HL-60/S4 treated with phorbol 12-myristate 13-acetate at 8.2 ng/mL for 4 days and 3 days (cell line): Measurements from ENCODE around the gene HNMT.

Experiments used
- in situ Hi-C: fragments of 300-500 bp; cut with MboI; formaldehyde crosslinking; loops from 2 replicates; pipeline ENCODE4 v1.15.0; 2022; ENCODE audit warnings: low sequenced_read_pairs

The HNMT gene

GRCh38 chr2:138003411-138003810 lies 39.1 kb downstream of the HNMT start:
- in situ Hi-C loops, result no loop called here

- in situ Hi-C loops, result no loop called here
Observed at GRCh38 chr2:138007431-138007830, 43.2 kb downstream of the HNMT start.

DNA sequence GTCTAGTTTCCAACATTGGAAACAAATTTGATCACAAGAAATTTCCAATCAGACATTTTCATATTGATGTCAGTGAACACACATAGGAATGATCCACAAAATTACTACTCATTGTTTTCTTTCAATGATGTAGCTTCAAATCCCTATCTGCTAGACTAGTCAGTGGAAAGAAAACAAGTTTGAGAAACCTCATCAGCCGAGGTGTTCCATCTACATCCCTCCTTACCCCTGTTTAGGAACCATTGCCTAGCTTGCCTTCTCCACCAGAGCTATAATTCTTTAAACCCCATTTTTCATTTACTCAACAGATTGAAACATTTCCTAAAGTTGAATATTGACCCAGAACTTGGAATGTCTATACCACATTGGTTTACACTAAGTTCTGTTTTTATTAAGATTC lies 45.3 kb downstream of the HNMT start:
- in situ Hi-C loops, result no loop called here

- in situ Hi-C loops, result no loop called here
Observed at GRCh38 chr2:138010890-138011289, 46.6 kb downstream of the HNMT start.

DNA sequence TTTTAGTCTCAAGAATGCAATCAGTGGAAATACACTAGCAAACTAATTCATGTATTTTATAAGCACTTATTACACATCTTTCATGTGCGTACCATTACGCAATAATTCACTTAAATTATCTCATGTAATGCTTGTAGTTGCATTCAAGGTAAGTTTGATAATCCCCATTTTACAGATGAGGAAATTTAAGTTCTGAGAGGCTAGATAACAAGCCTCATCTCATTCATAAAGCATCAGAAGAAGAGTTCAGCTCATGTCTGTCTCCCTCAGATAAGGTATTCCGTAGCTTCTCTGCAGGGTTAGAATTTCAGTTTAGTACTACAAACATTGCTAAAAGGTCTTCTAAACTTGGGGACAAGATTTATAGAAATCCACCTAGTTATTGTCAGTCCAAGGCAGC lies 47.8 kb downstream of the HNMT start:
- in situ Hi-C loops, result no loop called here

DNA sequence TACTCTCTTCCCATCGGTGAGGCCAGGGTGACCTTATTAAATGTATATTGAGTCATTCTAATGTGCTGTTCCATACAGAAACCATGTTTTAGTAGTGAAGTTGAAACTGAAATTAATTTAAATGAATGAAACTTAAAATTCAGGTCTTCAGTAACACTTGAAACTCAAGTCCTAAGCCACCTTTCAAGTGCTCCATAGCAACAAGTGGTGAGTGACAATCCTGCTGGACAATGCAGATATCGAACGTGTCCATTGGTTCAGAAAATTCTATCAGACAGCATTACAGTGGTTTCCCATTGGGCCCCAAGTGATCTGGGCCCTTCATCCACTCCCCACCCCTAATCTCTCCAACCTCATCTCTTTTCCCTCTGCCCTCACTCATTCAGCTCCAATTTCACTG lies 48.7 kb downstream of the HNMT start:
- in situ Hi-C loops, result no loop called here

GRCh38 chr2:138013639-138014038 lies 49.4 kb downstream of the HNMT start:
- in situ Hi-C loops, result no loop called here

DNA sequence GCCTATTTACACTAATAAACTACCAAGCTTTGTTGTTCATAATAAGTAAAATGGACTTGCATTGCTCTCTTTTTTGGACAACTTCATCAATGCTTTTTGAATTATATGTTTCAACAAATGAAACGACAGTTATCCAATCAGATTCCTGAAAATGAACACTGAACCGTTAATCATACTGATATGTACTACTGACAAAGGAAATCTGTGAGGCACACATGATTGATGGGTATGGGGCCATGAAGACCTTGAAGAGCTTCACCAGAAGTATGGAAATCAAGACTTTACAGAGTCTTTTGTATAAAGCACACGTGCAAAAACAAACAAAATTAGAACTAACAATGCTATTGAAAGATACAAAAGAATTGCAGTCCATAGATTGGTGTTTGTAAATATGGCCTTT lies 51.2 kb downstream of the HNMT start:
- in situ Hi-C loops, result no loop called here

DNA sequence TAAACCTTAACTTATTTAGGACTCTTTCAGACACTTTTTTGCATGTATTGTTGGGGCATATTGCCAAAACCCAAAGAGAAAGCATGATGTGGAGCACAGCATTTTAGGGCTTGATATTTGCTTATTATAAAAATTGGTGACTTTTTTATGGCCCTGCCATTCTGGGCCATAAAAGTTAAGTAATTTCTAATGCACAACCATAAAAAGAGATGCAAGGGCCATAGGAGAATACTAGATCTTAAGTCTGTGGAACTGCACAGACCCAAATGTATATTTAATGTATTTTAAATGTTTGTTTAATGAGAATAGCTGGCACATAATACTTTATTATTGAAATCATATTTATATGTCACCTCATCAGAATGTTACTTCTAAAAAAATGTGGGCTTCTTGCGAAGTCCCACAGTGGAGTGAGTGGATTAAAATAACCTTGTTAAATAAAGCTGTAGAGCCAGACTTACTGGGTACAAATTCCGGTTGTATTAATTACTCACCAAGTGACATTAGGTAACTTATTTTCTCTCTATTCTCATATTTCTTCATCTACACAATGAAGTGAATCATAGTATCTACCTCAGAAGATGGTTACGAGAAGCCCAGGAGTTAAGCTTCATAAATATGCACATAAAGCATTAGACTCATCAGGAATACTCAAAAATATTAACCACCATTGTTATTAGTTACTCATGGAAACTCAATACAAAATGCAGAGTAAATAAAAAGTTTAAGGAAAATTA lies 52.2 kb downstream of the HNMT start:
- in situ Hi-C loops, result no loop called here

DNA sequence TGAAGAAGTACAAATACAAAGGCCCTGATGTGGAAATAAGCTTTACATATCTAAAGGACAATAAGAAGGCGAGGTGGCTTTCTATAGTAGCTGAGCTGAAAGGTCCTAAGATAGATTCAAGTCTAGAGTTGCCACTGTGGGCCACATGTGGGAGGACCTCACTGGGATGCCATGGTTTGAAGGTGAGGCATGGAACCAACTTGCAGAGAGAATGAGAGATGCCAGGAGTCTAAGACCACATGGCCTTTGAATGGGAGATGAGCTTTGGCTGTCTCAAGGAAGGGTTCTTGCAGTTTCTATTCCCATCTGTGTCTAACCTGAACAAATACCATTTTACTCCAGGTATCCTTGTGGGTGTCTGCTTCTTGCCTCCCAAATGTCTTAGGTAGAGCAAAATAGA lies 53.6 kb downstream of the HNMT start:
- in situ Hi-C loops, result no loop called here

- in situ Hi-C loops, result no loop called here
Observed at GRCh38 chr2:138018866-138019688, 54.8 kb downstream of the HNMT start.

DNA sequence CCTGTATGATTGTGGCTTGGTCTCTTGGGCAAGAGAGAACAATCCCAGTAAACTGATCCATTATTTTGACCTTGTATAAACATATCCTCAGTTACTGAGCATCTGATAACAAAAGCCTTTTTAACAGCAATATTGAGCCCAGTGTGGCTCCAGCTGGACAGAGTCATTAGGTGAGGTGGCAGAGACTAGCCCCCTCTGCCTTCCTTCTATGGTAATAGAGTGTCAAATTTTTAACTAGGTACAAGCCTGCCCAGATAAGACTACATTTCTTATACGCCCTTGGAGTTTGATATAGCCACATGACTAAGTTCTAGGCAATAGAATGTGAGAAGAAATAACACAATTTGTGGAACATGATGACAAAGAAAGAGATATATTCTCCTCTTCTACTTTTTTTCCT lies 56.2 kb downstream of the HNMT start:
- in situ Hi-C loops, result no loop called here

GRCh38 chr2:138021154-138021553 lies 56.9 kb downstream of the HNMT start:
- in situ Hi-C loops, result no loop called here

- in situ Hi-C loops, result no loop called here
Observed at GRCh38 chr2:138023298-138023697, 59.0 kb downstream of the HNMT start.

DNA sequence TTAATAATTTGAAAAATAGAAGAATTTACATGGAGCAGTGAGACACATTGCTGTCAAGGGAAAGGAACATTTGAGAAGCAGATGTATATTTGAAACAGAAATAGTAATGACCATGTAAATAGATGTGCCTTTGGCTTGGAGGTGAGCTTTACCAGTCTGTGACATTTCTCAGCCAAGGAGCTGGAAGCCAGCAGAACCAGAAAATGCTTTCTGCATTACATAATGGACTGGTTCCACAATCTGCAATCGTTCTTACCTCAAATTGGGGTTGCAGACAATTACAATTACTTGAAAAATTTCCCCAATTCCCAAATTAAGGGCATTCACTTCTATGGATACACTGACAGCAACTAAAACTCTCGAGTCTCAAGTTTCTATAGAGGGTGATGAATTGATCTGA lies 59.7 kb downstream of the HNMT start:
- in situ Hi-C loops, result no loop called here

- in situ Hi-C loops, result no loop called here
Observed at GRCh38 chr2:138026111-138027020, 62.1 kb downstream of the HNMT start.

- in situ Hi-C loops, result no loop called here
Observed at GRCh38 chr2:138028538-138028937, 64.3 kb downstream of the HNMT start.

GRCh38 chr2:138029276-138029675 lies 65.0 kb downstream of the HNMT start:
- in situ Hi-C loops, result no loop called here

GRCh38 chr2:138030459-138030858 lies 66.2 kb downstream of the HNMT start:
- in situ Hi-C loops, result no loop called here

DNA sequence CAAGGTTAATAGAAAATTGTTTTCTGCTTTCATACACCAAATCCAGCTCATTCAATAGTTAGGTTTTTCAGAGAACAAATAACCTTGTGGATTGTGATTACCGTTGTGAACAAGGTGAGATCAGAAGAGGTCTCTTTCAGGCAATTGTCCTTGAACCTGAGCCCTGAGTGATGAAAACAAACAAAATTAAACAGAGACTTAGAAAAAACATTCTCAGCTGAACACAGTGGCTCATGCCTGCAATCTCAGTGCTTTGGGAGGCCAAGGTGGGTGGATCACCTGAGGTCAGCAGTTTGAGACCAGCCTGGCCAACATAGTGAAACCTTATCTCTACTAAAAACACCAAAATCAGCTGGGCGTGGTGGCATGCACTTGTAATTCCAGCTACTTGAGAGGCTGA lies 68.1 kb downstream of the HNMT start:
- in situ Hi-C loops, result no loop called here

DNA sequence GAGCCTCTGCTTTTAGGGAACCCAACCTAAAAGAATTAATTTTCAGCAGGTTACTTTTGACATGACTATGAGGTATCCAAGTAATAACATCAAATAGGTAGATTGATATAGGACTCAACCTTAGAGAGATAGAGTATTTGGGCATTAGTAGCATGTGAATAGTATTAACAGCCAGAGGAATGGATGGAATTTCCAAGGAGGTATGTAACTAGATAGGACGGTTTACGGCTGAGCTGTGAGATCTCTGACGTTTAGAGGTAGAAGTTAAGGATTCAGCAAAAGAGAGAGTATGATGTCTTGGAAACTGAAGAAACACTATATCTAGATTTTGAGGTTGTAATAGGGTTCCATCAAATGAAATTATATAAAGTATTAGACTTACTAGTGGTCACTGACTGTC lies 70.3 kb downstream of the HNMT start:
- in situ Hi-C loops, result no loop called here
